ENCODE data around the gene WNT11. TPM values are rescaled to one million over a fixed set of nuclear protein-coding genes. Genes with fewer than 3 reads are reported as not detected.
A peak's percentile ranks its signal among the peaks of the same experiment; 100 is the strongest.

Gene WNT11
- total and polyA plus RNA-seq, 2 experiments from 2014 or later: not detected

DNA sequence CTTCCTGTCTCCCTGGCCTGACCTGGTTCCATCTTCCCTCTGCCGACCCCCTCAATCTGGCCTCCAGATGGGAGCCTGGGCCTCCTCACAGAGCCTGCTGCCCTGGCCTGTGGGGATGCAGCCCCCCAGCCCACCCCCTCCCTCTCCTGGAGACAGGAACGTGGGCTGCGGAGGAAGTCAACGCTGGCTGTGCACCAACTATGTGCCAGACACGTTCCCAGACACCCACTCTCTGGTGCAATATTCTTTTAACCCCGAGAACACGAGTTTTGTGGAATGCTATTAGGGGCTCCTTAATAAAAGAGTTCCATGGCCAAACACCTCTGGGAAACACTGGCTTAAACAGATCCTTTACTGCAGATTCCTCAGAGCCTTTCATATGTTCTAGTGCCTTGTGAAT, 15.9 kb downstream of the WNT11 start:
- Histone ChIP-seq H3K36me3 (ENCODE audit: low read depth) (no peaks in the 10 kb centered on the region), H3K9me3 (ENCODE audit: low read depth) (no peaks in the 10 kb centered on the region), H3F3A (ENCODE audit: insufficient read depth) (no peaks in the 10 kb centered on the region), H3K9ac (no peak overlapping the region), H3K4me1 (ENCODE audit: insufficient read depth) (no peaks in the 10 kb centered on the region), H4K20me1 (ENCODE audit: insufficient read depth) (no peaks in the 10 kb centered on the region), H3K27me3 (replicated peaks; ENCODE audit: insufficient read depth) (no peaks in the 10 kb centered on the region), H2AFZ (no peak overlapping the region), H3K4me3 (no peak overlapping the region), H3K79me2 (ENCODE audit: insufficient read depth) (no peaks in the 10 kb centered on the region), H3K9me2 (ENCODE audit: insufficient read depth) (no peaks in the 10 kb centered on the region), H3K27ac (no peak overlapping the region), H3K4me2 (ENCODE audit: unreplicated experiment) (no peak overlapping the region)
- TF ChIP-seq EZH2 (IDR thresholded peaks at IDR 0.05; ENCODE audit: insufficient read depth, poor library complexity, severe bottlenecking): no peak
- no peak for TF ChIP-seq EZH2phosphoT487 (IDR thresholded peaks at IDR 0.05; ENCODE audit: insufficient read depth, low read depth)
- WGBS, 2 experiments (ENCODE audit: low coverage in 1 of 2, low lambda C conversion rate in 2 of 2, missing lambda C conversion rate in 2 of 2): 23 to 29% methylated on average over 7 of the region's 7 CpGs
- DNase-seq: no peak
- in situ Hi-C loops (cut with MboI): no loop called here

- no peaks in the 10 kb centered on the region for H3K79me2 ChIP-seq (ENCODE audit: insufficient read depth)
Observed at GRCh38 chr11:76189682-76190081, 16.6 kb downstream of the WNT11 start.

GRCh38 chr11:76188873-76189272, 17.4 kb downstream of the WNT11 start:
- 91 to 100% methylated on average over 4 of the region's 4 CpGs for WGBS, 2 experiments (ENCODE audit: low coverage in 1 of 2, low lambda C conversion rate in 2 of 2, missing lambda C conversion rate in 2 of 2)
- H3K4me2 ChIP-seq (ENCODE audit: unreplicated experiment): no peak overlapping the region
- no peak overlapping the region for H3K4me3 ChIP-seq
- H3K79me2 ChIP-seq (ENCODE audit: insufficient read depth): no peaks in the 10 kb centered on the region
- no peak for TF ChIP-seq EZH2phosphoT487 (IDR thresholded peaks at IDR 0.05; ENCODE audit: insufficient read depth, low read depth)
- H4K20me1 ChIP-seq (ENCODE audit: insufficient read depth): no peaks in the 10 kb centered on the region
- no peaks in the 10 kb centered on the region for H3K9me2 ChIP-seq (ENCODE audit: insufficient read depth)
- no peaks in the 10 kb centered on the region for H3K36me3 ChIP-seq (ENCODE audit: low read depth)
- in situ Hi-C loops (cut with MboI): no loop called here
- no peak overlapping the region for H3K27ac ChIP-seq
- no peak overlapping the region for H3K9ac ChIP-seq
- no peak for DNase-seq
- H3K27me3 ChIP-seq (replicated peaks; ENCODE audit: insufficient read depth): no peaks in the 10 kb centered on the region
- H2AFZ ChIP-seq: no peak overlapping the region
- H3K9me3 ChIP-seq (ENCODE audit: low read depth): no peaks in the 10 kb centered on the region
- no peaks in the 10 kb centered on the region for H3F3A ChIP-seq (ENCODE audit: insufficient read depth)
- H3K4me1 ChIP-seq (ENCODE audit: insufficient read depth): no peaks in the 10 kb centered on the region

More at GRCh38 chr11:76189682-76190081, 16.6 kb downstream of the WNT11 start:
- WGBS, 2 experiments (ENCODE audit: low coverage in 1 of 2, low lambda C conversion rate in 2 of 2, missing lambda C conversion rate in 2 of 2): 81 to 87% methylated on average over 4 to 6 of the region's 6 CpGs
- no peaks in the 10 kb centered on the region for H3K36me3 ChIP-seq (ENCODE audit: low read depth)
- no peak for TF ChIP-seq EZH2phosphoT487 (IDR thresholded peaks at IDR 0.05; ENCODE audit: insufficient read depth, low read depth)
- no peak for TF ChIP-seq EZH2 (IDR thresholded peaks at IDR 0.05; ENCODE audit: insufficient read depth, poor library complexity, severe bottlenecking)
- no peak for DNase-seq
- H3K4me1 ChIP-seq (ENCODE audit: insufficient read depth): no peaks in the 10 kb centered on the region
- no peaks in the 10 kb centered on the region for H3K27me3 ChIP-seq (replicated peaks; ENCODE audit: insufficient read depth)
- H3K4me3 ChIP-seq: no peak overlapping the region
- no peak overlapping the region for H3K4me2 ChIP-seq (ENCODE audit: unreplicated experiment)
- no peak overlapping the region for H3K27ac ChIP-seq
- no peaks in the 10 kb centered on the region for H3F3A ChIP-seq (ENCODE audit: insufficient read depth)
- H2AFZ ChIP-seq: no peak overlapping the region
- no peak overlapping the region for H3K9ac ChIP-seq
- no peaks in the 10 kb centered on the region for H4K20me1 ChIP-seq (ENCODE audit: insufficient read depth)
- in situ Hi-C loops (cut with MboI): no loop called here
- H3K9me3 ChIP-seq (ENCODE audit: low read depth): no peaks in the 10 kb centered on the region
- no peaks in the 10 kb centered on the region for H3K9me2 ChIP-seq (ENCODE audit: insufficient read depth)

DNA sequence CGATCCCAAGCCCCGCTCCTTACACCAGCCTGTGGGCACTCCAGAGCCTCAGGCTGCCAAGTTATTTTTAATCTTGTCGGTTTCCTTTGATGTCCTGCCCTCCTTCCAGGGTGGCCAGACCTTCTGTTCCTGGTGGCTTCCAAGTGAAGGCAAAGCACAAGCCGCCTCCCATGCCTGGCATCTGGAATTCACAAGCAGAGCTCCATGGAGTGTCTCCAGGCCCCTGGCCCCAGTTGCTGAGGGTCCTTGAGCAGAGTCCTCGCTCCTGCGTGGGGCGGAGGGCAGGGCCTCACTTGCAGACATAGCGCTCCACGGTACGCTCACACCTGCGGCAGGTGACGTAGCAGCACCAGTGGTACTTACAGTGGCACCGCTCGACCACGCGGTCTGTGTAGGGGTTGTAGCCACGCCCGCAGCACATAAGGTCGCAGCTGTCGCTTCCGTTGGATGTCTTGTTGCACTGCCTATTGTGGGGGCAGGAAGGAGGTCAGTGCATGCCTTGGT, 19.5 kb downstream of the WNT11 start:
- Histone ChIP-seq H3K4me3 (no peak overlapping the region), H2AFZ (no peak overlapping the region), H3K9me3 (ENCODE audit: low read depth) (no peaks in the 10 kb centered on the region), H3K4me2 (ENCODE audit: unreplicated experiment) (no peak overlapping the region), H3K4me1 (ENCODE audit: insufficient read depth) (no peaks in the 10 kb centered on the region), H3K27ac (no peak overlapping the region), H3K9me2 (ENCODE audit: insufficient read depth) (no peaks in the 10 kb centered on the region), H3K27me3 (replicated peaks; ENCODE audit: insufficient read depth) (no peaks in the 10 kb centered on the region), H4K20me1 (ENCODE audit: insufficient read depth) (no peaks in the 10 kb centered on the region), H3K36me3 (ENCODE audit: low read depth) (no peaks in the 10 kb centered on the region), H3K79me2 (ENCODE audit: insufficient read depth) (no peaks in the 10 kb centered on the region), H3K9ac (no peak overlapping the region), H3F3A (ENCODE audit: insufficient read depth) (no peaks in the 10 kb centered on the region)
- no peak for DNase-seq
- no peak for TF ChIP-seq EZH2phosphoT487 (IDR thresholded peaks at IDR 0.05; ENCODE audit: insufficient read depth, low read depth)
- TF ChIP-seq EZH2 (IDR thresholded peaks at IDR 0.05; ENCODE audit: insufficient read depth, poor library complexity, severe bottlenecking): no peak
- 72 to 78% methylated on average over 21 of the region's 21 CpGs for whole genome bisulfite sequencing, 2 experiments (ENCODE audit: low coverage in 1 of 2, low lambda C conversion rate in 2 of 2, missing lambda C conversion rate in 2 of 2)
- in situ Hi-C loops (cut with MboI): no loop called here

DNA sequence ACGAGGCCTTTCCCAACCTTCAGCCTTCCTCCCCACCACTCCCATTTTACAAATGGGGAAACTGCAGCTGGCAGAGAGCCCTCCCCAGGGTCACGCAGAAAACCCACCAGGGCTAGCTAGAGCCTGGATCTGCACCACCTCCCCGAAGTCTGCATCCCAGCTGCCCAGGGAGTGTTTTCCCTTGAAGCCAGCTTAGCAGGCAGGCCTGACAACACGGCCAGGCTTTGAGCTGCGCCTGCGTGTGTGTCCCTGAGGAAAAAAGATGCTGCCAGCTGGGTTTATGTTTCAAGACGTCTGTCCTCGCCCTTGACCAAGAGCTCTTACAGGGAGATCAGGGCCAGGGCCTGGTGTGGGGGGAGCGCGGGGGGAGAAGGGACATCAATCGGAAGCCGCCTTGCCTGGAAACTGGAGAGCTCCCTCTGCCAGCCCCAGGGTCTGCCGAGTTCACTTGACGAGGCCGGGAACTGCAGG, 20.3 kb downstream of the WNT11 start:
- Histone ChIP-seq H3K4me1 (ENCODE audit: insufficient read depth) (no peaks in the 10 kb centered on the region), H2AFZ (no peak overlapping the region), H3K79me2 (ENCODE audit: insufficient read depth) (no peaks in the 10 kb centered on the region), H3F3A (ENCODE audit: insufficient read depth) (no peaks in the 10 kb centered on the region), H3K9me3 (ENCODE audit: low read depth) (no peaks in the 10 kb centered on the region), H3K9me2 (ENCODE audit: insufficient read depth) (no peaks in the 10 kb centered on the region), H4K20me1 (ENCODE audit: insufficient read depth) (no peaks in the 10 kb centered on the region), H3K9ac (no peak overlapping the region), H3K36me3 (ENCODE audit: low read depth) (no peaks in the 10 kb centered on the region), H3K27ac (no peak overlapping the region), H3K4me2 (ENCODE audit: unreplicated experiment) (no peak overlapping the region), H3K27me3 (replicated peaks; ENCODE audit: insufficient read depth) (no peaks in the 10 kb centered on the region), H3K4me3 (no peak overlapping the region)
- no peak for TF ChIP-seq EZH2phosphoT487 (IDR thresholded peaks at IDR 0.05; ENCODE audit: insufficient read depth, low read depth)
- TF ChIP-seq EZH2 (IDR thresholded peaks at IDR 0.05; ENCODE audit: insufficient read depth, poor library complexity, severe bottlenecking): no peak
- peak; percentile 16 for DNase-seq
- WGBS, 2 experiments (ENCODE audit: low coverage in 1 of 2, low lambda C conversion rate in 2 of 2, missing lambda C conversion rate in 2 of 2): 39 to 42% methylated on average over 15 of the region's 15 CpGs
- in situ Hi-C loops (cut with MboI): no loop called here

Data from GM23248 (cell line).